CD4-positive, alpha-beta T cell (primary cell): ENCODE data around the gene HDAC10. TPM values are rescaled to one million over a fixed set of nuclear protein-coding genes. Genes with fewer than 3 reads are reported as not detected.

ENCODE experiments used
- ATAC-seq: fragments of 200-7000 bp; cut with Tn5 transposase; one replicate; pipeline ENCODE4 v1.10.0; 2022; ENCODE audit warnings: mild to moderate bottlenecking; ENCODE audit not compliant: poor library complexity
- CTCF ChIA-PET: fragments of 350-600 bp; sonication (Branson Sonifier 250); formaldehyde crosslinking; loops from one replicate; lab custom pipeline; 2021; ENCODE audit warnings: antibody characterized with exemption, inconsistent platforms; lab: Charles Lee
- POLR2A ChIA-PET: fragments of 350-600 bp; sonication (Branson Sonifier 250); formaldehyde crosslinking; loops from one replicate; lab custom pipeline; 2021; ENCODE audit warnings: antibody characterized with exemption, inconsistent platforms; lab: Charles Lee
- DNase-seq, 14 experiments: peaks; one replicate each; pipeline ENCODE4 v3.0.0-alpha.2; 2013 to 2020; ENCODE audit warnings: mixed read lengths in 2 of 14
- H3K27ac ChIP-seq, 2 donors: one replicate each; pipeline versions ENCODE4 v1.5.1 to v1.7.0; 2013; ENCODE audit warnings: low read length in 2 of 2, low read depth in 1 of 2, mild to moderate bottlenecking in 1 of 2
- H3K27me3 ChIP-seq, 2 experiments: 1 replicate in 1 of 2; 2 replicates in 1 of 2; pipeline versions ENCODE4 v1.6.1 to v1.7.0; 2013; ENCODE audit warnings: low read length in 2 of 2, control low read depth in 1 of 2, mild to moderate bottlenecking in 1 of 2, moderate library complexity in 1 of 2; ENCODE audit not compliant: insufficient read depth in 2 of 2, control insufficient read depth in 1 of 2
- H3K36me3 ChIP-seq: one replicate; pipeline ENCODE4 v1.6.1; 2013; ENCODE audit warnings: low read length, control low read depth; ENCODE audit not compliant: insufficient read depth
- H3K4me1 ChIP-seq: one replicate; pipeline ENCODE4 v1.6.1; 2013; ENCODE audit warnings: low read length, control low read depth; ENCODE audit not compliant: insufficient read depth
- H3K4me3 ChIP-seq: one replicate; pipeline ENCODE4 v1.5.1; 2013; ENCODE audit warnings: mild to moderate bottlenecking, low read length, moderate library complexity
- H3K9me3 ChIP-seq, 2 experiments: 1 replicate in 1 of 2; 2 replicates in 1 of 2; pipeline versions ENCODE4 v1.6.1 to v1.7.0; 2013; ENCODE audit warnings: low read length in 2 of 2, mild to moderate bottlenecking in 2 of 2, control low read depth in 1 of 2, moderate library complexity in 1 of 2; ENCODE audit not compliant: control insufficient read depth in 1 of 2, insufficient read depth in 1 of 2
- H3K27ac Mint-ChIP-seq: one replicate; pipeline ENCODE4 v1.8.0; 2020; ENCODE audit warnings: mixed read lengths
- H3K27me3 Mint-ChIP-seq: one replicate; pipeline ENCODE4 v1.8.0; 2021; ENCODE audit warnings: mixed read lengths
- H3K36me3 Mint-ChIP-seq: one replicate; pipeline ENCODE4 v1.8.0; 2021; ENCODE audit warnings: low read depth, mixed read lengths
- H3K4me1 Mint-ChIP-seq: one replicate; pipeline ENCODE4 v1.8.0; 2021; ENCODE audit warnings: low read depth, mixed read lengths
- H3K4me3 Mint-ChIP-seq: one replicate; pipeline ENCODE4 v1.8.0; 2020; ENCODE audit warnings: mild to moderate bottlenecking, mixed read lengths
- H3K9me3 Mint-ChIP-seq: one replicate; pipeline ENCODE4 v1.8.0; 2020; ENCODE audit warnings: mixed read lengths
- intact Hi-C, 2 experiments: fragments of 100-400 bp; cut with DNase I in 1 of 2; cut with micrococcal nuclease in 1 of 2; formaldehyde crosslinking; loops; one replicate each; pipeline versions ENCODE4 v1.15.1 to v1.9.0; 2023 to 2025; cut with DNase I, micrococcal nuclease
- total RNA-seq, 174 experiments: library from RNA in 2 of 174; stranded (reverse) in 2 of 174; gene quantifications; one replicate each; pipeline ENCODE4 v1.2.3 and lab custom pipeline; 2021 to 2026
- TF ChIP-seq, protein P1 (sequence below): fragments of 200-600 bp; IDR thresholded peaks from one replicate; pipeline ENCODE4 v1.8.0; 2022; ENCODE audit warnings: antibody characterized with exemption, mild to moderate bottlenecking

The HDAC10 gene
- total RNA-seq, 2 experiments from 2014 or later = 87.3 to 88.7 TPM

DNA sequence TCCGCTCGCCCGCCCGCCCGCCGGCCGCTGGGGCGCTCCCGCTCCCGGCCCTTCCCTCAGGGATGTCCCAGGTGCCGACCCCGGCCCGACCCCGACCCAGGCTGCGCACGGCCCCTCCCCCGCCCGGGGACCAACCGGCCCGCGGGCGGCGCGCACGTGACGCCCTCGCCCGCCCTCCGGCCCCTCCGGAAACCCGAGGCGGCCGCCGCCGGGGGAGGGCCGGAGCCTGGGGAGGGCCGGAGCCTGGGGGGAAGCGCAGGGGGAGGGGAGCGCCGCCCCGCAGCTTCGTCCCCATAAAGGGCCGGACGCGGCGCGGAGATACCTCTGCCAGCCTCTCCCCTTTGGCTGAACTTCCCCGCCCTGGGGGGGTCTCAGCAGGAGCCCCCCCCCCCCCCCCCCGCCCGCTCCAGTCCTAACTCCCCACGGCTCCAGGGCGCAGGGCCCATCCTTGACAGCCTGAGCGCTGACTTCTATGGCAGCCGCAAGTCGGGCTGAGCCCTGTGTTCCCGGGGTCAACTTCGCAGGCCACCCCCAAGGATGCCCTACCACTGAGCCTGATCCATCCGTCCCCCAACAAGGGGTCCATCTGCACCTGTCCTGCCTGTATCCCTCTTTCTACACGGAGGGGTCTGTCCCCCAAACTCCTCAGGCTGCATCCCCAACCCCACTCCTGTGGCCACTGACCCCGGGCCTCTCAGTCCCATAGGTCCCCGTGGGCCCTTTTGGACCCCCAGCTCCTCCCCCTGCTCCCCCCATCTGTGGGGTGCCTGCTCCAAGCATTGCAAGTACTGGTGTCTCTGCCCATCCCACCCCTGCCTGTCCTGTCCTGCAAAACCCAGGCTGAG is 10.8 kb upstream of the HDAC10 start, which contains the start of gene MAPK12:
Gene MAPK12, minus strand, starts transcription at position 69 of the 845 bp plus-strand sequence. CDS start 174 bp downstream, outside the sequence.
- peaks cover 23 to 29% of the 10 kb centered on the region in 2 experiments for H3K27me3 ChIP-seq
- H3K27ac Mint-ChIP-seq = no peak within 1 kb of the TSS
- DNase-seq = no peak
- no peaks in the 10 kb centered on the region for H3K36me3 Mint-ChIP-seq
- no peak for ATAC-seq
- no peaks in the 10 kb centered on the region for H3K9me3 Mint-ChIP-seq
- intact Hi-C loops = no loop called here
- no peaks in the 10 kb centered on the region for H3K36me3 ChIP-seq
- H3K4me1 Mint-ChIP-seq = peaks cover 7% of the 10 kb centered on the region
- H3K27ac ChIP-seq = no peak within 1 kb of the TSS
- H3K9me3 ChIP-seq = peaks cover 0 to 23% of the 10 kb centered on the region in 2 experiments
- POLR2A ChIA-PET = interaction anchor here (1.0 kb wide), 1 partner anchor 11 kb away, joined by 3 read pairs; no protein-coding TSS in a partner anchor
- H3K27me3 Mint-ChIP-seq = peaks cover 24% of the 10 kb centered on the region
- CTCF ChIA-PET = interaction anchor here (1.5 kb wide), 1 partner anchor 81 kb away, joined by 3 read pairs; no protein-coding TSS in a partner anchor
- TF ChIP-seq, protein P1, sequence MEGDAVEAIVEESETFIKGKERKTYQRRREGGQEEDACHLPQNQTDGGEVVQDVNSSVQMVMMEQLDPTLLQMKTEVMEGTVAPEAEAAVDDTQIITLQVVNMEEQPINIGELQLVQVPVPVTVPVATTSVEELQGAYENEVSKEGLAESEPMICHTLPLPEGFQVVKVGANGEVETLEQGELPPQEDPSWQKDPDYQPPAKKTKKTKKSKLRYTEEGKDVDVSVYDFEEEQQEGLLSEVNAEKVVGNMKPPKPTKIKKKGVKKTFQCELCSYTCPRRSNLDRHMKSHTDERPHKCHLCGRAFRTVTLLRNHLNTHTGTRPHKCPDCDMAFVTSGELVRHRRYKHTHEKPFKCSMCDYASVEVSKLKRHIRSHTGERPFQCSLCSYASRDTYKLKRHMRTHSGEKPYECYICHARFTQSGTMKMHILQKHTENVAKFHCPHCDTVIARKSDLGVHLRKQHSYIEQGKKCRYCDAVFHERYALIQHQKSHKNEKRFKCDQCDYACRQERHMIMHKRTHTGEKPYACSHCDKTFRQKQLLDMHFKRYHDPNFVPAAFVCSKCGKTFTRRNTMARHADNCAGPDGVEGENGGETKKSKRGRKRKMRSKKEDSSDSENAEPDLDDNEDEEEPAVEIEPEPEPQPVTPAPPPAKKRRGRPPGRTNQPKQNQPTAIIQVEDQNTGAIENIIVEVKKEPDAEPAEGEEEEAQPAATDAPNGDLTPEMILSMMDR = no peak
- no peak within 1 kb of the TSS for H3K4me3 ChIP-seq
- peak within 1 kb of the TSS; percentile 60 for H3K4me3 Mint-ChIP-seq
- H3K4me1 ChIP-seq = peaks cover 22% of the 10 kb centered on the region

DNA sequence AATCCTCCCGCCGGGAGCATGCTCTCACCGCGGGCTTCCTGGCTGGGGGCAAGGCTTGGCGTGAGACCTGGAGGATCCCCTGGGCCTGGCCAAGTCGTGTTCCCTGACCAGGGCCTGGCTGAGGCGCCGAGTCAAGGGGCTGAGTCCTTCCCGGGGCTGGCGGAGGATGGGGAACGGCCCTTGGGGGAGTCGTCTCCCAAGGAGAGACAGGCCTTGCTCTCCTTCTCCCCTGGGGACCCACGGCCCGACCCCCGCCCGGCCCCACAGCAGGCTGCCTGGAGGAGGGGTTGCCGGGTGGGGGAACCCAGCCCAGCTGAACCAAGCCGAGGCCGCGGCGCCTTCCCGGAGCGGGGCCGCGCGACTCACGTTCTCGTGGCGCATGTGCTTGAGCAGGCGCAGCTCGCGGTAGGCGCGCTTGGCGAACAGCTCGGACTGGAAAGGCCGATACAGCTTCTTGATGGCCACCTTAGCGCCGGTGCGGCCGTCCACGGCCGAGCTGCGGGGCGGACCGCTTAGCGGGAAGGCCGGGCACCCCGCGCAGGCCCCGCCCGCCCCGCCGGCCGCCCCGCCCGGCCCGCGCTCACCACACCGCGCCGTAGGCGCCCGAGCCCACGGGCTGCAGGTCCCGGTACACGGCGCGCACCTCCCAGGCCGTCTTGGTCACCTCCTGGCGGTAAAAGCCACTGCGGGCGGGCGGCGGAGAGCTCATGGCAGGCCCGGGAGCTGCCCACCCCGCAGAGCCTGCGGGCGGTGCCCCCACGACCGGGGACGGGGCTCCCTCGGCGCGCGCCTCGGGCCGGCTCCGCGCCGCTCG is 9.9 kb upstream of the HDAC10 start:
- Mint-ChIP-seq H3K27me3 (peaks cover 24% of the 10 kb centered on the region), H3K9me3 (no peaks in the 10 kb centered on the region), H3K36me3 (no peaks in the 10 kb centered on the region), H3K4me3 (no peak overlapping the region), H3K27ac (no peak overlapping the region), H3K4me1 (peaks cover 7% of the 10 kb centered on the region)
- Histone ChIP-seq H3K27me3 (peaks cover 23 to 29% of the 10 kb centered on the region in 2 experiments), H3K36me3 (no peaks in the 10 kb centered on the region), H3K27ac (no peak overlapping the region), H3K9me3 (peaks cover 0 to 19% of the 10 kb centered on the region in 2 experiments), H3K4me3 (no peak overlapping the region), H3K4me1 (peaks cover 22% of the 10 kb centered on the region)
- intact Hi-C loops = no loop called here
- CTCF ChIA-PET = no interaction called here
- POLR2A ChIA-PET = interaction anchor here (1.0 kb wide), 1 partner anchor 11 kb away, joined by 3 read pairs; no protein-coding TSS in a partner anchor
- DNase-seq (peak in 1 of 14 experiments; percentile 46), ATAC-seq (no peak)
- TF ChIP-seq, protein P1 = no peak

DNA sequence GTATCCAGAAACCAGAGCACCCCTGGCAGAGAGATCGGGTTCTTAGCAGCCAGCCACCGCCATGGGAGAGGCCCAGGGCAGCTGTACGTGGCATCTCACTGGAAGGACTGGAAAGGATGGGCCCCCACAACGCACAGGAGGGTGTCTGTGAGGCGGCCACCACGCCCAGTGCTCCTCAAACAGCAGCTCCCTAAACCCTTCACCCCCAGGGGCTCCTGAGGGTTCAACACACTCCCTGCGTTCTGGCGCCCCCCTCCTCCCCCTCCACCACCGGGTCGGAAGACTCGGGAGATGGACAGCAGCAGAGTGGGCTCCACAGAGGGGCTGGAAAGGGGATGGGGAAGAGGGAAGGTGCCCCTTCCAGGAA is 9.4 kb upstream of the HDAC10 start:
- Histone ChIP-seq H3K36me3 (no peaks in the 10 kb centered on the region), H3K4me1 (peaks cover 22% of the 10 kb centered on the region), H3K27me3 (peaks cover 23 to 29% of the 10 kb centered on the region in 2 experiments), H3K27ac (no peak overlapping the region), H3K9me3 (peaks cover 0 to 19% of the 10 kb centered on the region in 2 experiments), H3K4me3 (no peak overlapping the region)
- intact Hi-C loops = no loop called here
- TF ChIP-seq, protein P1 = no peak
- POLR2A ChIA-PET = interaction anchor here (1.0 kb wide), 1 partner anchor 10 kb away, joined by 3 read pairs; no protein-coding TSS in a partner anchor
- H3K27ac Mint-ChIP-seq = no peak overlapping the region
- DNase-seq = no peak
- H3K4me1 Mint-ChIP-seq = peaks cover 7% of the 10 kb centered on the region
- H3K9me3 Mint-ChIP-seq = no peaks in the 10 kb centered on the region
- no peaks in the 10 kb centered on the region for H3K36me3 Mint-ChIP-seq
- ATAC-seq = no peak
- CTCF ChIA-PET = no interaction called here
- peaks cover 24% of the 10 kb centered on the region for H3K27me3 Mint-ChIP-seq
- H3K4me3 Mint-ChIP-seq = no peak overlapping the region
